IPS DF 4.7 (cell line): ENCODE data around the gene NUP62.

Experiments used
- DNase-seq: peaks from one replicate; pipeline ENCODE4 v3.0.0-alpha.2; 2013; ENCODE audit warnings: low spot score; ENCODE audit errors: extremely low read depth

The NUP62 gene

DNA sequence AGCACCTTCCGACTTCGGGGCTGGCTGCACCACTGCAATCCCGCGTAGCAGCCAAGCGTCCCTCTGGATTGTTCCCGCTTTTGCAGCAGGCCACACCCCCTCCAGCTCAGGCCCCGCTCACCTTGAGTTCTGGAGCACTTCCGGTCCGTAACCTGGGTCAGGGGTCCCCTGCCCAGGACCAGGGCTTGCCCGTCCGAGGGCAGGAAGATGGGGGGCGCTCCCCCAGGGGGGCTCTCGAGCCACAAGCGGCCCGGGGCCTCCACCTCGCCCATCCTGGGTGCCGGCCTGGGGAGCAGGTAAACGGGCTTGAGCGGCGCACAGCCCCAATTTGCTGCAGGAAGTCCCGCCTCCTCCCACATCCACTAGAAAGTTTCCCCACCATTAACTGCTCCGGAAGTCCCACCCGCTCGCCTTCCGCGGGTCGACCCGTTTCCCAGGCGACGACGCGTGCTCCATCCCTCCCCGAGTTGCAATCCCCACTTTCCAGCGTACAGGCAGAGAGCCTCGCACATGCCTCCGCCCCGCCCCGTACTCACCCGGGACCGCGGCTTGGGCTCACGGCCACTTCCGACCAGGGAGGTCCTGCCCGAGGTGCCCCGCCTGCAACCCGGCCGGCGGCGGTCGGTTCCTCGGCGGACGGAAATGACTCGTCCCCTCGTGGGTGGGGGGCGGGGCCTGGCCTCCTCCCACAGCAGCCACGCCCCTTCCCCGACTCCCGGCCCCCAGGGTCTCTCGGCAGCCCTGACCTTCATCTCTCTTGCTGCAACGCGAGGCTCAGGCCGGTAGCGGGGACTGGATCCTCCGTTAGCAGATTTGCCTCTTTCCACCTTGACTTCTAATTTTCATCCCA, 62.1 kb downstream of the NUP62 start, which contains the start of gene PNKP:
TSS of gene PNKP (minus strand) at position 644 of the 850 bp plus-strand sequence. CDS start at position 272, 372 bp downstream.
- DNase-seq: no peak

- DNase-seq: no peak
Measured at GRCh38 chr19:49864890-49865289, 64.4 kb downstream of the NUP62 start.

- DNase-seq: no peak
Measured at GRCh38 chr19:49863935-49864320, 65.4 kb downstream of the NUP62 start.

GRCh38 chr19:49863254-49863934, 65.9 kb downstream of the NUP62 start:
- DNase-seq: no peak

- no peak for DNase-seq
Measured at GRCh38 chr19:49862391-49863253, 66.7 kb downstream of the NUP62 start.

- no peak for DNase-seq
Measured at GRCh38 chr19:49861541-49862378, 67.5 kb downstream of the NUP62 start.

- no peak for DNase-seq
Measured at GRCh38 chr19:49861107-49861506, 68.2 kb downstream of the NUP62 start.

- DNase-seq: no peak
Measured at GRCh38 chr19:49860336-49861102, 68.8 kb downstream of the NUP62 start.

DNA sequence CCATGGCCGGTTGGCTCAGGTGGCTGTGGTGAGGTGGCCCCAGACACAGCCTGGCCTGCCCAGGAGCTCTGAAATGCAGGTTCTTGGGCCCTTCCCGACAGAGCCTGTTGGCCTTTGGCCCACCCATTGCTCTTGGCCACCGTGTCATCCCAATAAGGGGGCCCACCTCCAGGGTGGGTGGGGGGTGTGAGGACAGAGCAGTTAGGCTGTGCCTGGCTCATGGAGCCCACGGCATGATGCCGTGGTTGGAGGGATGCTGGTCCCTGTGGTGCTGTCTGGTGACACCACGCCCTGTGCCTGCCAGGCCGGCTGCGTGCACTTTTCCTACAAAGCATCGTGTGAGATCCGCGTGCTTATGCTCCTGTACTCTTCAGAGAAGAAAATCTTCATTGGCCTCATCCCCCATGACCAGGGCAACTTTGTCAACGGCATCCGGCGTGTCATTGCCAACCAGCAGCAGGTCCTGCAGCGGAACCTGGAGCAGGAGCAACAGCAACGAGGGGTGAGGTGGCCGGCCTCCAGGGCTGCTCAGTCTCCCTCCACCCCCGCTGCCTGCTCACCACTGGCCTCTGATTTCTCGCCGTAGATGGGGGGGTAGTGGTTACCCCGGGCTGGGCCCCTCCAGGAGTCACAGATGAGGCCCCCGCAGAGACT, 69.5 kb downstream of the NUP62 start:
- no peak for DNase-seq

GRCh38 chr19:49858088-49858985, 71.0 kb downstream of the NUP62 start:
- no peak for DNase-seq

DNA sequence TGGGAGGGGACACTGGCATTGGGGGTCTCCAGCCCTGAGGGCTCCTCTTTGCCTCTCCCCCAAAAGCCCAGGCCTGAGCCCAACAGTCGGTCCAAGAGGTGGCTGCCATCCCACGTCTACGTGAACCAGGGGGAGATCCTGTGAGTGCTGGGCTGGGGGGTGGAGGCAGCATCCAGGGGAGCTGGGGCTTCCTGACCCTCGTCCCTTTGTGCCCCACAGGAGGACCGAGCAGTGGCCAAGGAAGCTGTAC, 71.5 kb downstream of the NUP62 start:
- no peak for DNase-seq

- DNase-seq: no peak
Measured at GRCh38 chr19:49857061-49857837, 72.1 kb downstream of the NUP62 start.
